Measurements from ENCODE around the gene PRPF19. TPM values are rescaled to one million over a fixed set of nuclear protein-coding genes. Genes with fewer than 3 reads are reported as not detected.

PRPF19 gene
- polyA plus RNA-seq, 1 donor from 2014 or later: 71.3 TPM

DNA sequence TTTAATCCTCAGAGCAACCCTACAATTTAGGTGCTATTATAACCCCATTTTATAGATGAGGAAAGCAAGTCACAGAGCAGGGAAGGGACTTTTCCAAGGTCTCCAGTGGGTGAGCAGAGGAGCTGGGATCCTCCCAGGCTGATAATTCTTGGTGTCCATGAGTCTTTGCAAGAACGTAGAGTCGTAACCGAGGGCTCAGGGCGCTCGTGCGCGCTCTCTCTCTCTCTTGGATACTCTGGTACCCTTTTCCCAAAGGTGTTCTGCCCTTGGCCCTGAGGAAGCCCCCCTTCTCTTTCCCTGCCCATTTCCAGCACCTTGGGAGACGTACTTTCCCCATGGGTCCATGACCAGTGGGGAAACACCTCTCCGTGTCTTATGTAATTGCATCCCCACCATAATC, 44.2 kb downstream of the PRPF19 start:
- no peak overlapping the region for H3K9ac ChIP-seq (ENCODE audit: low read length)
- TF ChIP-seq POLR2AphosphoS5 (IDR thresholded peaks at IDR 0.05) (no peak), RAD21 (conservative IDR thresholded peaks at IDR 0.05) (no peak), SMC3 (conservative IDR thresholded peaks at IDR 0.05; ENCODE audit: poor library complexity) (no peak), EZH2 (IDR thresholded peaks at IDR 0.05; ENCODE audit: borderline replicate concordance, insufficient read depth, low read length, poor library complexity, severe bottlenecking) (no peak), TAF1 (IDR thresholded peaks at IDR 0.05; ENCODE audit: low read depth) (no peak), MXI1 (conservative IDR thresholded peaks at IDR 0.05; ENCODE audit: poor library complexity, severe bottlenecking) (no peak), EP300 (conservative IDR thresholded peaks at IDR 0.05; ENCODE audit: poor library complexity, severe bottlenecking) (no peak)
- TF ChIP-seq, protein P1, sequence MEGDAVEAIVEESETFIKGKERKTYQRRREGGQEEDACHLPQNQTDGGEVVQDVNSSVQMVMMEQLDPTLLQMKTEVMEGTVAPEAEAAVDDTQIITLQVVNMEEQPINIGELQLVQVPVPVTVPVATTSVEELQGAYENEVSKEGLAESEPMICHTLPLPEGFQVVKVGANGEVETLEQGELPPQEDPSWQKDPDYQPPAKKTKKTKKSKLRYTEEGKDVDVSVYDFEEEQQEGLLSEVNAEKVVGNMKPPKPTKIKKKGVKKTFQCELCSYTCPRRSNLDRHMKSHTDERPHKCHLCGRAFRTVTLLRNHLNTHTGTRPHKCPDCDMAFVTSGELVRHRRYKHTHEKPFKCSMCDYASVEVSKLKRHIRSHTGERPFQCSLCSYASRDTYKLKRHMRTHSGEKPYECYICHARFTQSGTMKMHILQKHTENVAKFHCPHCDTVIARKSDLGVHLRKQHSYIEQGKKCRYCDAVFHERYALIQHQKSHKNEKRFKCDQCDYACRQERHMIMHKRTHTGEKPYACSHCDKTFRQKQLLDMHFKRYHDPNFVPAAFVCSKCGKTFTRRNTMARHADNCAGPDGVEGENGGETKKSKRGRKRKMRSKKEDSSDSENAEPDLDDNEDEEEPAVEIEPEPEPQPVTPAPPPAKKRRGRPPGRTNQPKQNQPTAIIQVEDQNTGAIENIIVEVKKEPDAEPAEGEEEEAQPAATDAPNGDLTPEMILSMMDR (IDR thresholded peaks at IDR 0.05; ENCODE audit: poor library complexity, severe bottlenecking): no peak
- TF ChIP-seq, protein P2, sequence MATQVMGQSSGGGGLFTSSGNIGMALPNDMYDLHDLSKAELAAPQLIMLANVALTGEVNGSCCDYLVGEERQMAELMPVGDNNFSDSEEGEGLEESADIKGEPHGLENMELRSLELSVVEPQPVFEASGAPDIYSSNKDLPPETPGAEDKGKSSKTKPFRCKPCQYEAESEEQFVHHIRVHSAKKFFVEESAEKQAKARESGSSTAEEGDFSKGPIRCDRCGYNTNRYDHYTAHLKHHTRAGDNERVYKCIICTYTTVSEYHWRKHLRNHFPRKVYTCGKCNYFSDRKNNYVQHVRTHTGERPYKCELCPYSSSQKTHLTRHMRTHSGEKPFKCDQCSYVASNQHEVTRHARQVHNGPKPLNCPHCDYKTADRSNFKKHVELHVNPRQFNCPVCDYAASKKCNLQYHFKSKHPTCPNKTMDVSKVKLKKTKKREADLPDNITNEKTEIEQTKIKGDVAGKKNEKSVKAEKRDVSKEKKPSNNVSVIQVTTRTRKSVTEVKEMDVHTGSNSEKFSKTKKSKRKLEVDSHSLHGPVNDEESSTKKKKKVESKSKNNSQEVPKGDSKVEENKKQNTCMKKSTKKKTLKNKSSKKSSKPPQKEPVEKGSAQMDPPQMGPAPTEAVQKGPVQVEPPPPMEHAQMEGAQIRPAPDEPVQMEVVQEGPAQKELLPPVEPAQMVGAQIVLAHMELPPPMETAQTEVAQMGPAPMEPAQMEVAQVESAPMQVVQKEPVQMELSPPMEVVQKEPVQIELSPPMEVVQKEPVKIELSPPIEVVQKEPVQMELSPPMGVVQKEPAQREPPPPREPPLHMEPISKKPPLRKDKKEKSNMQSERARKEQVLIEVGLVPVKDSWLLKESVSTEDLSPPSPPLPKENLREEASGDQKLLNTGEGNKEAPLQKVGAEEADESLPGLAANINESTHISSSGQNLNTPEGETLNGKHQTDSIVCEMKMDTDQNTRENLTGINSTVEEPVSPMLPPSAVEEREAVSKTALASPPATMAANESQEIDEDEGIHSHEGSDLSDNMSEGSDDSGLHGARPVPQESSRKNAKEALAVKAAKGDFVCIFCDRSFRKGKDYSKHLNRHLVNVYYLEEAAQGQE (IDR thresholded peaks at IDR 0.05; ENCODE audit: borderline replicate concordance): no peak
- no peaks in the 10 kb centered on the region for H3K9me2 ChIP-seq (ENCODE audit: insufficient read depth, low read length)
- no peak overlapping the region for H3K4me2 ChIP-seq (ENCODE audit: low read length)
- no peak overlapping the region for H2AFZ ChIP-seq (ENCODE audit: low read depth, low read length)
- no peaks in the 10 kb centered on the region for H3K27me3 ChIP-seq (ENCODE audit: insufficient read depth, low read depth, low read length)
- no peaks in the 10 kb centered on the region for H3F3A ChIP-seq (ENCODE audit: insufficient read depth, low read length, poor library complexity, severe bottlenecking)
- H4K20me1 ChIP-seq (ENCODE audit: insufficient read depth): no peaks in the 10 kb centered on the region
- H3K4me3 ChIP-seq (ENCODE audit: low read length): no peak overlapping the region
- no peaks in the 10 kb centered on the region for H3K36me3 ChIP-seq (ENCODE audit: insufficient read depth, low read length)
- H3K9me3 ChIP-seq (ENCODE audit: low read length): no peaks in the 10 kb centered on the region
- no peak overlapping the region for H3K27ac ChIP-seq (ENCODE audit: low read length)
- H3K79me2 ChIP-seq (replicated peaks; ENCODE audit: insufficient read depth, low read length): no peaks in the 10 kb centered on the region

DNA sequence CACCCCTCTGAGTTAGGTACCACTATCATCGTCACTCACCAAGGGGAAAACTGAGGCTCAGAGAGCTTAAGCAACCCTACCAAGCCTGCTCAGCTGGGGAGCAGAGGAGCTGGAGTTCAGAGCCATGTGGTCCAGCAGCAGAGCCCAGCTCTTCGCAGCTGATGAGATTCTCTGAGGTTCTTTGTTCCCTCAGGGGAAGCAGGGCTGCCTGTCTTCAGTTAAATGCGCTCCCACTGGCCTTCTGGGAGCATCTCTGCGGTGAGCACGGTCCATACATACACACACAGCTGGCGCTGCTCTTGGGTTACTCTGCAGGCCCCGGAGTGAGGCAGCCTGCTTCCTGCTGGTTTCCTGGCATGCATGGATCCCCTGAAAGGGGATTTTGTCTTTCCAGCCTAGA, 45.4 kb downstream of the PRPF19 start:
- Histone ChIP-seq H2AFZ (ENCODE audit: low read depth, low read length) (no peak overlapping the region), H3K36me3 (ENCODE audit: insufficient read depth, low read length) (no peaks in the 10 kb centered on the region), H3K27me3 (ENCODE audit: insufficient read depth, low read depth, low read length) (no peaks in the 10 kb centered on the region), H3K9me2 (ENCODE audit: insufficient read depth, low read length) (no peaks in the 10 kb centered on the region), H3K9ac (ENCODE audit: low read length) (no peak overlapping the region), H3K27ac (ENCODE audit: low read length) (no peak overlapping the region), H4K20me1 (ENCODE audit: insufficient read depth) (no peaks in the 10 kb centered on the region), H3K79me2 (replicated peaks; ENCODE audit: insufficient read depth, low read length) (no peaks in the 10 kb centered on the region), H3F3A (ENCODE audit: insufficient read depth, low read length, poor library complexity, severe bottlenecking) (no peaks in the 10 kb centered on the region), H3K4me2 (ENCODE audit: low read length) (no peak overlapping the region), H3K4me3 (ENCODE audit: low read length) (no peak overlapping the region), H3K9me3 (ENCODE audit: low read length) (no peaks in the 10 kb centered on the region)
- no peak for TF ChIP-seq RAD21 (conservative IDR thresholded peaks at IDR 0.05)
- no peak for TF ChIP-seq SMC3 (conservative IDR thresholded peaks at IDR 0.05; ENCODE audit: poor library complexity)
- no peak for TF ChIP-seq EZH2 (IDR thresholded peaks at IDR 0.05; ENCODE audit: borderline replicate concordance, insufficient read depth, low read length, poor library complexity, severe bottlenecking)
- no peak for TF ChIP-seq MXI1 (conservative IDR thresholded peaks at IDR 0.05; ENCODE audit: poor library complexity, severe bottlenecking)
- TF ChIP-seq, protein P2 (IDR thresholded peaks at IDR 0.05; ENCODE audit: borderline replicate concordance): no peak
- no peak for TF ChIP-seq POLR2AphosphoS5 (IDR thresholded peaks at IDR 0.05)
- TF ChIP-seq EP300 (conservative IDR thresholded peaks at IDR 0.05; ENCODE audit: poor library complexity, severe bottlenecking): no peak
- TF ChIP-seq, protein P1 (IDR thresholded peaks at IDR 0.05; ENCODE audit: poor library complexity, severe bottlenecking): no peak
- TF ChIP-seq TAF1 (IDR thresholded peaks at IDR 0.05; ENCODE audit: low read depth): no peak

Measured in neural cell (in vitro differentiated cells).